ENCODE data around the gene JPT1. TPM values are rescaled to one million over a fixed set of nuclear protein-coding genes. Genes with fewer than 3 reads are reported as not detected.
A peak's percentile ranks its signal among the peaks of the same experiment; 100 is the strongest.
"Not testable (repeated sequence)": the region's sequence is repeated elsewhere in the genome, so short reads cannot be mapped to it uniquely, and the experiment has no call there.

The JPT1 gene
- total RNA-seq, 1 experiment from 2014 or later: 448 TPM

DNA sequence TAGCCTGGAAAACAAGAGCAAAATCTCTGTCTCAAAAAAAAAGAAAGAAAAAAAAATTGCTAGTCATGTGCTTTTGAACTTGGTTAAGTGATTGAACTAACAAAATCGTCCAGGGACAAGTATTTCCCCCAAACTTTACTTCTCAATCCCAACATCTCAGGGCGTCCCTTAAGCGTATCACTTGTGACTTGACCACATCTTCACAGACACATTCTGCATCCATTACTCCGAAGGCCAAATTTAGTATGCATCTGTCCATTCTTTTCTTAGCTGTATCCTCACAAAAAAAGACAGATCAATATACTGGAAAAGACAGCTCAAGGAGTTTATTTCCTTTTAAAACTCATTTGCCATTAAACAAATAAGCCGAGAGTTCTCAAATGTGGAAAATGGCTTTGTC, 5.9 kb upstream of the JPT1 start:
- DNase-seq (ENCODE audit: low read depth, low spot score): no peak
- POLR2A ChIA-PET: no interaction called here

DNA sequence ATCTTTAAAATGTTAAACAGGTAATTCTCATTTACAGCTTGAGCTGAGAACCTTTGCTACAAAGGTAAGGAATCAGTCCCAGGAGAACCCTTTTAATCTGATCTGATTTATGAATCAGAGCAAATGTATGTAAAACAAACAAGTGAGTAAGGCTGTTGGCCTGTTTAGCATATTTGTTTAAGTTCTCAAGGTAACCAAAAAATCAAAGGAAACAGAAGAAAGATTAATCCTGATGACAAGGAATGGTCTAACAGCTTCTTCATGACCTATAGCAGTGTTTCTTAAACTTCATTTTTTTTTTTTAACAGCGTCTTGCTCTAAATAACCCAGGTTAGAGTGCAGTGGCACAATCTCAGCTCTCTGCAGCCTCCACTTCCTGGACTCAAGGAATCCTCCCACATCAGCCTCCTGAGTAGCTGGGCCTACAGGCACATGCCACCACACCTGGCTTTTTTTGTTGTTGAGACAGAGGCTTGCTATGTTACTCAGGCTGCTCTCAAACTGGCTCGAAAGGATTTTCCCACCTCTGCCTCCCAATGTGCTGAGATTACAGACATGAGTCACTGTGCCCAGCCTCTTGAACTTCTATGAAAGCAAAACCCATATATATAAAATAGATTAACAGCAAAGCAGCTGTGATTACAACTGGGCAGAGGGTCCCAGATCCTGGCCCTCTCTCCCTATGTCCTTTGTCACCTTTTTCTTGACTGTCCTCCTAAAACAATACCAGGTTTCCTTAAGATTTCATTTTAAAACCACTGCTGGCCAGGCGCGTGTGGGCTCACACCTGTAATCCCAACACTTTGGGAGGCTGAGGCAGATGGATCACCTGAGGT, 5.1 kb upstream of the JPT1 start:
- intact Hi-C loops (cut with micrococcal nuclease; ENCODE audit: unreplicated experiment): no loop called here
- H3K4me3 ChIP-seq (ENCODE audit: low read depth in 2 of 2, low read length in 2 of 2): no peak overlapping the region
- peaks cover 32% of the 10 kb centered on the region for H3K4me1 ChIP-seq (ENCODE audit: control insufficient read depth, insufficient read depth, low read length)
- no peaks in the 10 kb centered on the region for H3K27me3 ChIP-seq (ENCODE audit: control insufficient read depth, insufficient read depth, low read length)
- ChIA-PET POLR2A (interaction anchor here (0.7 kb wide), 1 partner anchor 49 kb away, joined by 3 read pairs; no protein-coding TSS in a partner anchor), CTCF (interaction anchor here (0.5 to 0.8 kb wide), 2 partner anchors 46 to 104 kb away, joined by 3 read pairs; no protein-coding TSS in a partner anchor)
- BruUV-seq (replicated peaks): no TSS peak
- in situ Hi-C loops (cut with HindIII; ENCODE audit: low pct_unique_long_range_greater_than_20kb, low sequenced_read_pairs): no loop called here
- H3K27ac ChIP-seq (ENCODE audit: low read length): peak overlapping the region; percentile 71
- DNase-seq (ENCODE audit: low read depth, low spot score) (peak; percentile 52), ATAC-seq (peak; percentile 80)
- H3K36me3 ChIP-seq (ENCODE audit: control insufficient read depth, insufficient read depth, low read length): no peaks in the 10 kb centered on the region
- TF ChIP-seq, protein P1, sequence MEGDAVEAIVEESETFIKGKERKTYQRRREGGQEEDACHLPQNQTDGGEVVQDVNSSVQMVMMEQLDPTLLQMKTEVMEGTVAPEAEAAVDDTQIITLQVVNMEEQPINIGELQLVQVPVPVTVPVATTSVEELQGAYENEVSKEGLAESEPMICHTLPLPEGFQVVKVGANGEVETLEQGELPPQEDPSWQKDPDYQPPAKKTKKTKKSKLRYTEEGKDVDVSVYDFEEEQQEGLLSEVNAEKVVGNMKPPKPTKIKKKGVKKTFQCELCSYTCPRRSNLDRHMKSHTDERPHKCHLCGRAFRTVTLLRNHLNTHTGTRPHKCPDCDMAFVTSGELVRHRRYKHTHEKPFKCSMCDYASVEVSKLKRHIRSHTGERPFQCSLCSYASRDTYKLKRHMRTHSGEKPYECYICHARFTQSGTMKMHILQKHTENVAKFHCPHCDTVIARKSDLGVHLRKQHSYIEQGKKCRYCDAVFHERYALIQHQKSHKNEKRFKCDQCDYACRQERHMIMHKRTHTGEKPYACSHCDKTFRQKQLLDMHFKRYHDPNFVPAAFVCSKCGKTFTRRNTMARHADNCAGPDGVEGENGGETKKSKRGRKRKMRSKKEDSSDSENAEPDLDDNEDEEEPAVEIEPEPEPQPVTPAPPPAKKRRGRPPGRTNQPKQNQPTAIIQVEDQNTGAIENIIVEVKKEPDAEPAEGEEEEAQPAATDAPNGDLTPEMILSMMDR (IDR thresholded peaks at IDR 0.05): no peak
- TF ChIP-seq POLR2AphosphoS5 (IDR thresholded peaks at IDR 0.05; ENCODE audit: low read depth, low read length): peak; percentile 39; the same call in 1 of the 2 replicates
- H3K9me3 ChIP-seq (ENCODE audit: control insufficient read depth, insufficient read depth, low read depth, low read length): no peaks in the 10 kb centered on the region

More for the DNA sequence above, 5.9 kb upstream of the JPT1 start:
- BruUV-seq (replicated peaks): no TSS peak
- CTCF ChIA-PET: no interaction called here
- H3K4me3 ChIP-seq (ENCODE audit: low read depth in 2 of 2, low read length in 2 of 2): no peak overlapping the region
- TF ChIP-seq TCF7L2 (IDR thresholded peaks at IDR 0.05; ENCODE audit: low read depth, low read length) (no peak), SIN3A (IDR thresholded peaks at IDR 0.05; ENCODE audit: borderline replicate concordance, insufficient read depth, low read depth, low read length) (no peak), POLR2AphosphoS5 (IDR thresholded peaks at IDR 0.05; ENCODE audit: low read depth, low read length) (no peak)
- TF ChIP-seq, protein P2, sequence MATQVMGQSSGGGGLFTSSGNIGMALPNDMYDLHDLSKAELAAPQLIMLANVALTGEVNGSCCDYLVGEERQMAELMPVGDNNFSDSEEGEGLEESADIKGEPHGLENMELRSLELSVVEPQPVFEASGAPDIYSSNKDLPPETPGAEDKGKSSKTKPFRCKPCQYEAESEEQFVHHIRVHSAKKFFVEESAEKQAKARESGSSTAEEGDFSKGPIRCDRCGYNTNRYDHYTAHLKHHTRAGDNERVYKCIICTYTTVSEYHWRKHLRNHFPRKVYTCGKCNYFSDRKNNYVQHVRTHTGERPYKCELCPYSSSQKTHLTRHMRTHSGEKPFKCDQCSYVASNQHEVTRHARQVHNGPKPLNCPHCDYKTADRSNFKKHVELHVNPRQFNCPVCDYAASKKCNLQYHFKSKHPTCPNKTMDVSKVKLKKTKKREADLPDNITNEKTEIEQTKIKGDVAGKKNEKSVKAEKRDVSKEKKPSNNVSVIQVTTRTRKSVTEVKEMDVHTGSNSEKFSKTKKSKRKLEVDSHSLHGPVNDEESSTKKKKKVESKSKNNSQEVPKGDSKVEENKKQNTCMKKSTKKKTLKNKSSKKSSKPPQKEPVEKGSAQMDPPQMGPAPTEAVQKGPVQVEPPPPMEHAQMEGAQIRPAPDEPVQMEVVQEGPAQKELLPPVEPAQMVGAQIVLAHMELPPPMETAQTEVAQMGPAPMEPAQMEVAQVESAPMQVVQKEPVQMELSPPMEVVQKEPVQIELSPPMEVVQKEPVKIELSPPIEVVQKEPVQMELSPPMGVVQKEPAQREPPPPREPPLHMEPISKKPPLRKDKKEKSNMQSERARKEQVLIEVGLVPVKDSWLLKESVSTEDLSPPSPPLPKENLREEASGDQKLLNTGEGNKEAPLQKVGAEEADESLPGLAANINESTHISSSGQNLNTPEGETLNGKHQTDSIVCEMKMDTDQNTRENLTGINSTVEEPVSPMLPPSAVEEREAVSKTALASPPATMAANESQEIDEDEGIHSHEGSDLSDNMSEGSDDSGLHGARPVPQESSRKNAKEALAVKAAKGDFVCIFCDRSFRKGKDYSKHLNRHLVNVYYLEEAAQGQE (IDR thresholded peaks at IDR 0.05; ENCODE audit: insufficient read depth in 1 of 2, low read depth in 2 of 2, low read length in 1 of 2): no peak
- TF ChIP-seq, protein P1 (IDR thresholded peaks at IDR 0.05): no peak
- H3K4me1 ChIP-seq (ENCODE audit: control insufficient read depth, insufficient read depth, low read length): peaks cover 27% of the 10 kb centered on the region
- in situ Hi-C loops (cut with HindIII; ENCODE audit: low pct_unique_long_range_greater_than_20kb, low sequenced_read_pairs): no loop called here
- intact Hi-C loops (cut with micrococcal nuclease; ENCODE audit: unreplicated experiment): no loop called here
- H3K9me3 ChIP-seq (ENCODE audit: control insufficient read depth, insufficient read depth, low read depth, low read length): no peaks in the 10 kb centered on the region
- no peaks in the 10 kb centered on the region for H3K36me3 ChIP-seq (ENCODE audit: control insufficient read depth, insufficient read depth, low read length)
- H3K27me3 ChIP-seq (ENCODE audit: control insufficient read depth, insufficient read depth, low read length): no peaks in the 10 kb centered on the region
- no peak for ATAC-seq
- peak overlapping the region; percentile 71 for H3K27ac ChIP-seq (ENCODE audit: low read length)

DNA sequence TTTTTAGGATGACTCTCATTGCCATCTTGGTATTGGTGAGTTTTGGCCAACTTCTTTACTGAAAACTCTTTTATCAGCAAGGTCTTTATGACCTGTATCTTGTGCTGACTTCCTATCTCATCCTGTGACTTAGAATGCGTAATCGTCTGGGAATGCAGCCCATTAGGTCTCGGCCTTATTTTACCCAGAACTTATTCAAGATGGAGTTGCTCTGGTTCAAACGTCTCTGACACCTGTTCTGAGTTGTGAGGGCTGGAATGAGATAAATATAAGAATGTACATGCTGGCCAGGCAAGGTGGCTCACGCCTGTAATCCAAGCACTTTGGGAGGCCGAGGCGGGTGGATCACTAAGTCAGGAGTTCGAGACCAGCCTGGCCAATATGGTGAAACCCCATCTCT, 4.2 kb upstream of the JPT1 start:
- ATAC-seq; in situ Hi-C loops (cut with HindIII; ENCODE audit: low pct_unique_long_range_greater_than_20kb, low sequenced_read_pairs); BruUV-seq (replicated peaks); DNase-seq (ENCODE audit: low read depth, low spot score); intact Hi-C loops (cut with micrococcal nuclease; ENCODE audit: unreplicated experiment); CTCF ChIA-PET; H3K9me3 ChIP-seq (ENCODE audit: control insufficient read depth, insufficient read depth, low read depth, low read length); H3K36me3 ChIP-seq (ENCODE audit: control insufficient read depth, insufficient read depth, low read length); H3K4me3 ChIP-seq (ENCODE audit: low read depth in 2 of 2, low read length in 2 of 2); H3K27me3 ChIP-seq (ENCODE audit: control insufficient read depth, insufficient read depth, low read length): not testable (repeated sequence)
- Histone ChIP-seq H3K4me1 (ENCODE audit: control insufficient read depth, insufficient read depth, low read length) (peaks cover 32% of the 10 kb centered on the region), H3K27ac (ENCODE audit: low read length) (peak overlapping the region; percentile 71)
- POLR2A ChIA-PET: interaction anchor here (0.6 kb wide), 1 partner anchor 19 kb away, joined by 15 read pairs; no protein-coding TSS in a partner anchor

Measured in Panc1 (cell line).